Measurements from ENCODE around the gene SPTY2D1.
"Not testable (repeated sequence)": the region's sequence is repeated elsewhere in the genome, so short reads cannot be mapped to it uniquely, and the experiment has no call there.

Gene SPTY2D1, protein sequence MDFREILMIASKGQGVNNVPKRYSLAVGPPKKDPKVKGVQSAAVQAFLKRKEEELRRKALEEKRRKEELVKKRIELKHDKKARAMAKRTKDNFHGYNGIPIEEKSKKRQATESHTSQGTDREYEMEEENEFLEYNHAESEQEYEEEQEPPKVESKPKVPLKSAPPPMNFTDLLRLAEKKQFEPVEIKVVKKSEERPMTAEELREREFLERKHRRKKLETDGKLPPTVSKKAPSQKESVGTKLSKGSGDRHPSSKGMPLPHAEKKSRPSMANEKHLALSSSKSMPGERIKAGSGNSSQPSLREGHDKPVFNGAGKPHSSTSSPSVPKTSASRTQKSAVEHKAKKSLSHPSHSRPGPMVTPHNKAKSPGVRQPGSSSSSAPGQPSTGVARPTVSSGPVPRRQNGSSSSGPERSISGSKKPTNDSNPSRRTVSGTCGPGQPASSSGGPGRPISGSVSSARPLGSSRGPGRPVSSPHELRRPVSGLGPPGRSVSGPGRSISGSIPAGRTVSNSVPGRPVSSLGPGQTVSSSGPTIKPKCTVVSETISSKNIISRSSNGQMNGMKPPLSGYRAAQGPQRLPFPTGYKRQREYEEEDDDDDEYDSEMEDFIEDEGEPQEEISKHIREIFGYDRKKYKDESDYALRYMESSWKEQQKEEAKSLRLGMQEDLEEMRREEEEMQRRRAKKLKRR

DNA sequence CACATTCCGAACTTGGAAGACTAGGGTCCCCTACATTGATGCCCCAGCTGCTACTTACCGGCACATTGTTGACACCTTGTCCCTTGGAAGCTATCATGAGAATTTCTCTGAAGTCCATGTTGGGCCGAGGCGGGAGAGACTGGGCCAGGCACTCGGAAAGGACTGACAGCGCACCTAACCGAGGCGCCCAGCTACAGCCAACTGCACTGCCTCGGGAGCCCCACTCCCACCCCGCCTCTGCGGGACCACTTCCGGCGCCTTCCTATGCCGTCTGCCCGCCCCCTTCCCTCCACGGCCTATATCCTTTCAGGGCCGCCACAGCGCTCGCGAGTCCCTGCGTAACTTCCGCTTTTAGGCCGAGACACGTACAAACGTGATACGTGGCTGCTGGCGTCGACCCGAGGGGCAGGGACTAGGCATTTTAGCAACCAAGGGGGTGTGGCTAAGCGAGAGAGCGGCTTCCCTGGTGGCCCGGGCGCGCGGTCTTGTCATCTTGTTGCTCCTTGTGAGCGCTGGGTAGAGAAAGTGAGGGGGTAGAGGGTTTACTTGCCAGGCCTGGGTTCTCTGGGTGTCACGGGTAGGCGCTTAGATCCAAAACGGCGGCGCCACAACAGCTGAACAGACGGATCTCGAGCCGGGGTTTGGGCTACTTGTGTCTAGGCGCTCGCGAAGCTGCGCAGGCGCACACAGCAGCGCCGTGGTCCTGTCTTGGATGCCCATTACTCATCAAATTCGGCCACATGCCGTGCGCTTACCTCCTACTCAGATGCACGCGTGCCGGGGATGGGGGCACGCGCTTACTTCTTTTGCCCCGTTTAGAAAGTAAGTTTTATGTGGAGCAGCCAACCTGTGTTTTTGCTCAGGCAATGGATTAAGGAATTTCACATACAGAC, at the start of gene SPTY2D1:
Gene SPTY2D1, minus strand, starts transcription at position 203 of the 893 bp plus-strand sequence. Its CDS starts 85 bp downstream, at position 118.
- Mint-ChIP-seq H3K9me3 (no peaks in the 10 kb centered on the region), H3K27ac (peak within 1 kb of the TSS; percentile 100), H3K4me3 (peak within 1 kb of the TSS; percentile 99), H3K36me3 (ENCODE audit: low read depth) (no peaks in the 10 kb centered on the region), H3K27me3 (ENCODE audit: low read depth, poor library complexity) (peaks cover 30% of the 10 kb centered on the region), H3K4me1 (peaks cover 21% of the 10 kb centered on the region)
- TF ChIP-seq, protein P1, sequence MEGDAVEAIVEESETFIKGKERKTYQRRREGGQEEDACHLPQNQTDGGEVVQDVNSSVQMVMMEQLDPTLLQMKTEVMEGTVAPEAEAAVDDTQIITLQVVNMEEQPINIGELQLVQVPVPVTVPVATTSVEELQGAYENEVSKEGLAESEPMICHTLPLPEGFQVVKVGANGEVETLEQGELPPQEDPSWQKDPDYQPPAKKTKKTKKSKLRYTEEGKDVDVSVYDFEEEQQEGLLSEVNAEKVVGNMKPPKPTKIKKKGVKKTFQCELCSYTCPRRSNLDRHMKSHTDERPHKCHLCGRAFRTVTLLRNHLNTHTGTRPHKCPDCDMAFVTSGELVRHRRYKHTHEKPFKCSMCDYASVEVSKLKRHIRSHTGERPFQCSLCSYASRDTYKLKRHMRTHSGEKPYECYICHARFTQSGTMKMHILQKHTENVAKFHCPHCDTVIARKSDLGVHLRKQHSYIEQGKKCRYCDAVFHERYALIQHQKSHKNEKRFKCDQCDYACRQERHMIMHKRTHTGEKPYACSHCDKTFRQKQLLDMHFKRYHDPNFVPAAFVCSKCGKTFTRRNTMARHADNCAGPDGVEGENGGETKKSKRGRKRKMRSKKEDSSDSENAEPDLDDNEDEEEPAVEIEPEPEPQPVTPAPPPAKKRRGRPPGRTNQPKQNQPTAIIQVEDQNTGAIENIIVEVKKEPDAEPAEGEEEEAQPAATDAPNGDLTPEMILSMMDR (IDR thresholded peaks at IDR 0.05): no peak
- DNase-seq: peak; percentile 94

DNA sequence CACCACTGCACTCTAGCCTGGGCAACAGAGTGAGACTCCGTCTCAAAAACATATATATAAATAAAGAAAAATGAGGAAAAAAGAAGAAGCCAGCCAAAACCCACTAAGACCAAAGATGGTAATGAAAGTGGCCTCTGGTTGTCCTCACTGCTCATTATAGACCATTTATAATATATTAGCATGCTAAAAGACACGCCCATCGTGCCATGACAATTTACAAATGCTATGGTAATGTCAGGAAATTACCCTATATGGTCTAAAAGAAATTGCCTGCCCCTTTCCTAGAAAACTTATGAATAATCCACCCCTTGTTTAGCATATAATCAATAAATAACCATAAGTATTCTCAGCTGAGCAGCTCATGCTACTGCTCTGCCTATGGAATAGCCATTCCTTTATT, 48.3 kb upstream of the SPTY2D1 start:
- peaks cover 15% of the 10 kb centered on the region for H3K4me1 Mint-ChIP-seq
- no peaks in the 10 kb centered on the region for H3K9me3 Mint-ChIP-seq
- TF ChIP-seq, protein P1 (IDR thresholded peaks at IDR 0.05): no peak
- H3K36me3 Mint-ChIP-seq (ENCODE audit: low read depth): no peaks in the 10 kb centered on the region
- H3K27ac Mint-ChIP-seq: no peak overlapping the region
- H3K27me3 Mint-ChIP-seq (ENCODE audit: low read depth, poor library complexity): peaks cover 14% of the 10 kb centered on the region
- H3K4me3 Mint-ChIP-seq: no peak overlapping the region
- no peak for DNase-seq

DNA sequence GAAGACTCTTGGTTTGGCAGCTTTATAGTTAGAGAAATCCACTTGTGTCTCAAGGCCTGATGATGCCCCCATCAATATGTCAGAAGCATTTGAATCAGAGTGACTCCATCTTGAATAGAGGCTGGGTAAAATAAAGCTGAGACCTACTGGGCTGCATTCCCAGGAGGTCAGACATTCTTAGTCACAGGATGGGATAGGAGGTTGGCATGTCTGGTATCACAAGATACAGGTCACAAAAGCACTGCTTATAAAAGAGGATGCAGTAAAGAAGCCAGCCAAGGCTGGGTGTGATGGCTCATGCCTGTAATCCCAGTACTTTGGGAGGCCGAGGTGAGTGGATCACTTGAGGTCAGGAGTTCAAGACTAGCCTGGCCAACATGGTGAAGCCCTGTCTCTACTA, 47.8 kb upstream of the SPTY2D1 start:
- peaks cover 14% of the 10 kb centered on the region for H3K27me3 Mint-ChIP-seq (ENCODE audit: low read depth, poor library complexity)
- not testable (repeated sequence) for H3K4me3 Mint-ChIP-seq; H3K27ac Mint-ChIP-seq; DNase-seq; H3K36me3 Mint-ChIP-seq (ENCODE audit: low read depth); H3K9me3 Mint-ChIP-seq
- peaks cover 15% of the 10 kb centered on the region for H3K4me1 Mint-ChIP-seq

DNA sequence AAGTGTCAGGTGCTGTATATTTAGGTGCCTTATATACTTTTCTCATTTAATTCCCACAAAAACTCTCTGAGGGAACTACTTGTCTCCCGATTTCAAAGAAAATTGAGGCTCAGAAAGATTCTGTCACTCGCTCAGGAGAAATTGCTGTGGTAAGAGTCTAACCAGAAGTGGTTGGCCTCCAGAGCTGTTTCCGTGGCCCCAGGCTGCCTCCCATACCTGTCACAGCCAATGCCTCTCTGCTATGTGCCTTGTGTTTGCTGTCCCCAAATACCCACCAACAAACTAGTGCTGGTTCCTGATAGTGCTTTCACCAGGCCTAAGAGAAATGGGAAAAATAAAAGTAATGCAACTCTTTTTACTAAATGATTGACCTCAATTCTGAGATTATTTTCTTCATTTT, 43.4 kb upstream of the SPTY2D1 start:
- Mint-ChIP-seq H3K36me3 (ENCODE audit: low read depth) (no peaks in the 10 kb centered on the region), H3K27me3 (ENCODE audit: low read depth, poor library complexity) (peaks cover 6% of the 10 kb centered on the region), H3K4me1 (no peaks in the 10 kb centered on the region), H3K9me3 (no peaks in the 10 kb centered on the region), H3K4me3 (no peak overlapping the region), H3K27ac (no peak overlapping the region)
- TF ChIP-seq, protein P1 (IDR thresholded peaks at IDR 0.05): no peak
- DNase-seq: no peak

DNA sequence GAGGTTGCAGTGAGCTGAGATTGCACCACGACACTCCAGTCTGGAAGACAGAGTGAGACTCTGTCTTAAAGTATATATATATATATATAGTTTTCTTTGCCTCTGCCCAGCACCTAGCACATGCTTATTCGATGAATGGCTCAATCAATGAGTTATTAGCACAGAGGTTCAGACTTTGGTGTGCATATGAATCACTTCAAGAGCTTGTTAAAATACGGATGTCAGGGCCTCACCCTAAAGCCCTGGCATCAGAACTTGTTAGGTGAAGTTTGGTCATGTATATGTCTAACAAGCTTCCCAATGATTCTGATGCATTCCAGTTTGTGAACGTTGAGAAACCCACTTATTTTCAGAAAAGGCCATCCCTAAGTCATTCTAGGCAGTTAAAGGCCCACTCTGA, 42.7 kb upstream of the SPTY2D1 start:
- Mint-ChIP-seq H3K4me3 (no peak overlapping the region), H3K9me3 (no peaks in the 10 kb centered on the region), H3K27ac (no peak overlapping the region), H3K36me3 (ENCODE audit: low read depth) (no peaks in the 10 kb centered on the region), H3K27me3 (ENCODE audit: low read depth, poor library complexity) (peaks cover 3% of the 10 kb centered on the region), H3K4me1 (no peaks in the 10 kb centered on the region)
- TF ChIP-seq, protein P1 (IDR thresholded peaks at IDR 0.05): no peak
- DNase-seq: no peak

DNA sequence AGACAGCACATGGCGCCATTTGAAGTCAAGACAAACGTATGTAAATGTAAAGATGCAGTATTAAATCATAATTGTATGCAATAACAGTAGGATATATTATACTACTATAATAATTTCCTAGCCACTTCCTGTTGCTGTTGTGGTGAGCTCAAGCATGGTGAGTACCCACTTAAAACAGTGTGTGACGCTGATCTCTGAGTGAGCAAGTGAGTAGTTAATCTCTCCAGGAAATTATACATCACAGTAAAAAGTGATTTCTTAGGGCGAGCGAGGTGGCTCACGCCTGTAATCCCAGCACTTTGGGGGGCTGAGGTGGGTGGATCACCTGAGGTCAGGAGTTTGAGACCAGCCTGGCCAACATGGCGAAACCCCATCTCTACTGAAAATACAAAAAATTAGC, 38.1 kb upstream of the SPTY2D1 start:
- not testable (repeated sequence) for DNase-seq

More for the DNA sequence above, 38.1 kb upstream of the SPTY2D1 start:
- not testable (repeated sequence) for H3K27ac Mint-ChIP-seq; H3K4me1 Mint-ChIP-seq; H3K9me3 Mint-ChIP-seq; H3K36me3 Mint-ChIP-seq (ENCODE audit: low read depth); H3K27me3 Mint-ChIP-seq (ENCODE audit: low read depth, poor library complexity); H3K4me3 Mint-ChIP-seq
